Measurements from ENCODE around the gene TMEM54.

TMEM54 gene, protein sequence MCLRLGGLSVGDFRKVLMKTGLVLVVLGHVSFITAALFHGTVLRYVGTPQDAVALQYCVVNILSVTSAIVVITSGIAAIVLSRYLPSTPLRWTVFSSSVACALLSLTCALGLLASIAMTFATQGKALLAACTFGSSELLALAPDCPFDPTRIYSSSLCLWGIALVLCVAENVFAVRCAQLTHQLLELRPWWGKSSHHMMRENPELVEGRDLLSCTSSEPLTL

DNA sequence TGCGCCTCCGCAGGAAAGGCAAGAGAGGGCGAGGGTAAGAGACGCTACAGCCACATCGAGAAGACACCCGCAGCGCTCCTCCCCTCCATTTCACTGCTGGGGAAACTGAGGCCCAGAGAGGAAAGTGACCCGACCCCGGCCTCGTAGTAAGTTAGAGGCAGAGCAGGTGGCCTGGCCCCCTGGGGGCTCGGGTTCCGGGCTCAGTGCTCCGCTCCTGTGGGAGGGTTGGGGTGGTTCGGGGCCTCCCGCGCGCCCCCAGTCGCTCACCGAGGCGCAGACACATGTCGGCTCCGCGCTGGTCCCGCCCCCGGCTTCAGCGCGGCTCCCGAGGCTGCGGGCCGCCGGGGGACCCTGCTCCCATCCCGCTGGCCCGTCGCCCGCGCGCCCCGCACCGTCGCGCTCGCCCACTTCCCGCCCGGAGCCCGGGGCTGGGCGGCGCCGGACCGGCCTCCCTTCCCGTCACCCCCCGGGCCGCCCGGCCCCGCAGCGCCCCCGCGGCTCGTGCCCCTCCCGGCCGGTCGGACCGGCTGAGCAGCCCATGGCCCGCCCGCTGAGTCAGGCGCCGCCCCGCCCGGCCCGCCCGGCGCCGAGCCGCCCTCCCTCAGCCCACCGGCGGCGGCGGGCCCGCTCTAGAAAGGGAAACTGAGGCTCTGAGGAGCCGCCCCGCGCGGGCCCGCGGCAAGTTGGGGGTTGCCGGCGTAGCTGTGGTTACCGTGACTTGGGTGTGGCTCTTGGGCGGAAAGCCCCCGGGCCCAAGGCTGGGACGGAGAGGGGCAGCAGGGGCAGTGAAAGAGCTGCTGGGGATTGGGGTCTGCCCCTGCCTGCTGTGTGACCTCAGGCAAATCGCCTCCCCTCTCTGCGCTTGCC is at the start of gene TMEM54:
Gene TMEM54, minus strand, starts transcription at position 434 of the 867 bp plus-strand sequence. Its CDS starts 151 bp downstream, at position 283.
- peak; percentile 47 for DNase-seq (ENCODE audit: low read depth)

- DNase-seq (ENCODE audit: low read depth) = no peak
Measured at GRCh38 chr1:32949519-32949918, 48.3 kb upstream of the TMEM54 start.

DNA sequence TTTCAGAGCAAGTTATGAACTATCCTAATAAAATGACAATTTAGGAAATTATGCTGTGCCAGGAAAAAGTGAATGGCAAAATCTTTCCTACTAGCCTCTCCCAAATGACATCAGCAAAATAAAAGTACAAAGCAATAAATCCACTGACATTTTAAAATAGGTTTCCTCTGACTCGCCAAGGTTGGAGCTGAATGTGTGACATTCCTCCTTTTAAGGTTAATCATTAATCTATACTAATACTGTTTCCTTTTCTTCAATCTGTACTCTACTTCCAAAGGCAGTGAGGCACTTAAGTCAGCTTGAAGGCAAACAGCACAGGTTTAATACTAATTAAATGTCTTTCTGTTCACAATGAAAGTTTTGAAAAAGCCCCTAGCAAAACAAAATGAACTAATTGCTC is 47.7 kb upstream of the TMEM54 start:
- DNase-seq (ENCODE audit: low read depth) = peak; percentile 12

DNA sequence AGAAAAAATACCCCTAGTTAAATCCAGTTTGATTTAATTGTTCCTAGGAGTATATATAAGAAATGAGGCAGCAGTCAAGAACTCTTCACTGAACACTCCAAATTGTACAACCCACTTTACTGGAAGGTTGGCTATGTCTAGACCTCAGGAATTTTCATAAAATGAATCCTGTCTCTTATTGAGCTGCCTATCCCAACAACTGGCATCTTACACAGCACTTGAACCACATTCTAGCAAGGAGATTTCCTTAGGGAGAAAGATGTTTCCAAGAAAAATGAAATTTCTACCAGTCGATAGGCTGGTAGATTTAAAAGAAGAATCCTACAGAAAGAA is 47.2 kb upstream of the TMEM54 start:
- no peak for DNase-seq (ENCODE audit: low read depth)

DNA sequence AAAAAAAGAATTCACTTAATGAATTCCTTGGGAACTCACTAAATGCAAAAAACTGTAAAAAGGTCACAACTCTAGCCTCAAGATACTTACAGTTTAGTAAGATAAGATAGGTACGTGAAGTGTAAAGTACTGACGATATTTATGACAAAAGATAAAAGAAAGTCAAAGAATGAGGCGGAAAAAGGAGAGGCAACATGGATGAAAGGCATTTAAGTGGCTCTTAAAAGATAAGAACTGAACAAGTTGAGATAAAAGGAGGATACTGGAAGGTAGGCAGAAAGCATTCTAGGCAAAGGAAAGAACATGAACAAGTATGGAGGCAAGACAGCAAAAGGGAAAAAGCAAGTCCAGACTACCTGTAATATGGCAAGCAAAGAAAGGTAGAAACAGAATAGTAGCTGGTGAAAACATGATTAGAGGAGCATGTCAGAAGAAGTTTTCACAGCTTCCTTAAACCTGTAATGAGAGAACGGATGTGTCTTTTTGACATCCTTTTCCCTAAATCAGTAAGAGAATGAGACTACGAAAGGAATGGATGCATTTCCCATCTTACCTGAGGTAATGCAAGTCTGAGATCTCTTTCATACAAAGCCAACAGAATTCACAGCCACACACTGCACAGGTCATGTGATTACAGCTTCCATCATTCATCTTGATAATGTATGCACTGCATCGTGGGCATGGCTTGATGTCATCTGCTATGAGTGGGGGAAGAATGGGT is 46.6 kb upstream of the TMEM54 start:
- DNase-seq (ENCODE audit: low read depth) = no peak

DNA sequence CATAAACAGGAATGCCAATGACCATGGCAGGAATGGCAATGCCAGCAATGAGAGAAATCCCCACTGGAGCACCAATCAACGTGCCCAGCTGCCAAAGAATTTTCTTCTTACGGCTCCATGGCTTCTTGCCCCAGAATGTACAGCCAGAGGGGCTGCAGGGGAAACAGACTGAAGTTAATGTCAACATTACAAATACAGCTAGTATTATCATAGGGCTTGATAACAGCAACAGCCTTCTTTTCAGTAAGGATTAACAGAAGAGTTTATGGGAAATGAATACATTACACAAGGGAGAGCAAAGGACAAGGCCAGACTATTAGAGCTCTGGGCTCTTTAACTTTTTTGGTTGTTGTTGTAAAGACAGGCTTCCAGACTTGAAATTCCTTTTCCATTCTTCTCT is 45.2 kb upstream of the TMEM54 start:
- no peak for DNase-seq (ENCODE audit: low read depth)

DNA sequence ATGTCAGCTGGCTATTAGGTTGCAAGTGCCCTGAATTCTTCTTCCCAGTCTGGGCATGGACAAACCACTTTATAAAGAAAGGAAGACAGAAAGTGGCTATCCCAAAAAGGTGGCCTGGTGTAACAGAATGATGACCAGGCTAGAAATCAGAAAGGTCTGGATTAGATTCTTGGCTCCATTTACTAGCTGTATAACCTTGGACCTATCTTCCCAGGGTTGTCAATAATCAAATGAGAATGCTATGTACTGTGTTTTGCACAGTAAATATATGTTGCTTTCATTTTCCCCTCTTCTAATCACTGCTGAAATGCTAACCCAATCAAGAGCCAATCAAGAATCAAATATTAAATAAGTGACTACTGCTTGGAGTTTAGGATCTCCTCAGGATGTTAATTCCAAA is 43.0 kb upstream of the TMEM54 start:
- no peak for DNase-seq (ENCODE audit: low read depth)

DNA sequence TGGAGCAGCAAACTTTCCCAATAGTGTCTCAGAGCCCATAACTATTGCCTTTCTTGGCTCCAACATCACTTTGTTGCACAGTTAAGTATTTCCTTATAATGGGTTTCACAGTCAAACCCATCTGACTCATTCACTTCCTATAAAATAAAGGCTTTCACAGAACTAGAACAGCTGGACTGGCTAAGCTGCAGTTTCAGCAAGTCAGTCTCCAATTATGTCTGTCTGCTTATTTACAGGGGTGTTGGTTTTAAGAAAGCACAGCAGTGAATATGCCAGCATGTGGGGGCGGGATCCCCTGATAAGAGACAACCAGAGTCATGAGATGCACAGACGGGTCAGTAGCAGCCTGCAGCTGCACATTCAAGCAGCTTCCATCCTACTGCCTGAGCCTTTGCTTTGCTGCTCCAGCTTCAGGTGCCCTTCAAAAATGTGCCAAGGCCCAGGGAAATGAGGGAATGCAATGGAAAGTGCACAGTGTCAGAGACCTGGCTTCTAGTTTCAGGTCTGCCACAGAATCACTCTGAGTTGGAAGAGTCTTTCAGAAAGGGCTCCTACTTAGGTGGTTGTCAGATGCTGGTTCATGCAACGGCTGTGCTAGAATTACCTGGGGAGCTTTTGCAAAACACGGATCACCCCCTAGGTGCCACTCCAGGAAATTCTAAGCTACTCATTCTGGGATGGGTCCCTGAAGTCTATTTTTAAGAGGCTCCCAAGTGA is 38.6 kb upstream of the TMEM54 start:
- DNase-seq (ENCODE audit: low read depth) = peak; percentile 63

- peak; percentile 31 for DNase-seq (ENCODE audit: low read depth)
Measured at GRCh38 chr1:32937061-32937460, 35.9 kb upstream of the TMEM54 start.

GRCh38 chr1:32934535-32934934 is 33.3 kb upstream of the TMEM54 start:
- no peak for DNase-seq (ENCODE audit: low read depth)

GRCh38 chr1:32933742-32934322 is 32.6 kb upstream of the TMEM54 start:
- DNase-seq (ENCODE audit: low read depth) = peak; percentile 65

DNA sequence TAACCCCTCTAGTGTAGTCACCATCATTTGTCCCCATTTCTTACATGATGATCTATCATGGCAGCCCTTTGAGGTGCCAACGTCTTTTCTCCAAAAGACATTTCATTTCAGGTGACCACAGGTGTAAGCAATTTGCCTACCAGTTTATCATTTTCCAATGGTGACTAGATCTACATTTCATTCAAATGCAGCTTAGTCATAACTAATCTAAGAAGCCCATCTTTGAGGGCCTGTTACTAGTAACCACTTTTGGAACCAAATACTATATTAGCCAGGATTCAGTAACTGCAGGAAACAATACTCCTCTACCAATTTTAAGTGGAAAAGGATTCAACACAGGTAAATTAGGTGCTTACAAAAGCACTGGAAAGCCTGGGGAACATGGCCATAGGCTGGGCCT is 30.6 kb upstream of the TMEM54 start:
- DNase-seq (ENCODE audit: low read depth) = no peak

DNA sequence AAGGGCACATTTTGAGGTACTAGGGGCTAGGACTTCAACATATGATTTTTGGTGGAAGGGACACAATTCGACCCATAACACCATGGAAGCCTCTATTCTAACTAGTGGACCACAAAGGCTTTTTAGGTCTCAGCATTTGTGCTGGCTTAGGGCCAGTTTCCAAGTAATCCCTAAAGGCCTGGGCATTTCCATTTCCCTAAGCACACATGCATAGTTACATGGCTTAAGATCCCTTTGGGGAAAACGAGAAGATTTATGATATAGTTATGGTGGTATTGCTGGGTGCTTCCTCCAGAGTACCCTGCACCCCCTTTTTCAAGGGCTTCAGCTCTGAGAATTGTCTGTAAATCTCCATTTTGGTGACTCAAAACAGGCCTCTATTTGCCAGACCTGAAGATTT is 28.2 kb upstream of the TMEM54 start:
- no peak for DNase-seq (ENCODE audit: low read depth)

DNA sequence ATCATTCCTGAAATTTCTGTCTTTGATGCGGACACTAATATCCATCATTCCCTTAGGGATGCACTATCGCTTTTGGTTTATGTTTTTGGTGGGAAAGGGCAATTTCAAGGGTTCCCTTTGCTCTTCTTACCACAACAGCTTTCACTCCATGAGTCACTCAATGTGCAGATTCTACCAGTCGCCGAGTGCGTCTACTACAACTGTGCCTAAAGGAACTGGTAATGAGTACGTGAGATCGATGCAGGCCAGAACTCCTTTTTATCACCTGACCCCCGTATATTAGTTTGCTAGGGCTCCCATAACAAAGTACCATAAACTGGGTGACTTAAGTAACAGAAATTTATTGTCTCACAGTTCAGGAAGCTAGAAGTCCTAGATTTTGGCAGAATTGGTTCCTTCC is 27.5 kb upstream of the TMEM54 start:
- no peak for DNase-seq (ENCODE audit: low read depth)

DNA sequence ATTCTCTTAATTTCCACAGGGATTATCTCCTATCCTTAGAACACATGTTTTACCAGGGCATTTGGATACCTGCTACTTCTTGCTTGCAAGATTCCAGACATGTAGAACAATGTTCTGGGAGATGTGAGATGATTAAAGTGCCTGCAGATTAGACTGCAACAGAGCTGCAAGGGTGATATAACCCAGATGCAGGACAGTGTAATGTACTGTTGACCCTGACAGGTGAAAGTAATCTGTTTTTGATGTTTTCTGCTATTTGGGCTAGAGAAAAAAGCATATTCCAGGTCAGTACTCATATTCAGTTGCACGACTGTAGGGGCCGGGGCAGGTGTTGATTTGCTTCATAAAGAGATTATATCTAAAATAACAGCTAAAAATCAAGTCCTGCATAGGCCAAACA is 27.1 kb upstream of the TMEM54 start:
- DNase-seq (ENCODE audit: low read depth) = no peak

GRCh38 chr1:32927441-32927840 is 26.3 kb upstream of the TMEM54 start:
- DNase-seq (ENCODE audit: low read depth) = no peak

DNA sequence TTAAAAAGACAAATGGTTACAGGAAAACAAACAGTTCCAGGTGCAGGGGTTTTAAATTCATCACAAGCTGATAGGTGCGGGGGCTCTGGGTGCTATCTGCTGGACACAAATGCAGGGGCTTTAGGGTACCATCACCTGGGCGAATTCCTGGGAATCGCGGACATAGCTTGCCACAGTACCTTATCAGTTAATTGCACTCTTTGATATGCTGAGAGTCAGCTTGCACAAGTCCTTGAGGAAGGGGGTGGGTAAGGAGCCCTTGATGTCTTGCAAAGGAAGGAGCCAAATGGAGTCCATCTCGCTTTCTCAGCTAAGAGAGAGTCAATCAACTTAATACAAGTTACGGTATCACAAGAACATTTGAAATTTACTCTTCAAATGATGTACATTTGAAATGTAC is 25.4 kb upstream of the TMEM54 start:
- DNase-seq (ENCODE audit: low read depth) = no peak

- DNase-seq (ENCODE audit: low read depth) = no peak
Measured at GRCh38 chr1:32925403-32926162, 24.4 kb upstream of the TMEM54 start.

DNA sequence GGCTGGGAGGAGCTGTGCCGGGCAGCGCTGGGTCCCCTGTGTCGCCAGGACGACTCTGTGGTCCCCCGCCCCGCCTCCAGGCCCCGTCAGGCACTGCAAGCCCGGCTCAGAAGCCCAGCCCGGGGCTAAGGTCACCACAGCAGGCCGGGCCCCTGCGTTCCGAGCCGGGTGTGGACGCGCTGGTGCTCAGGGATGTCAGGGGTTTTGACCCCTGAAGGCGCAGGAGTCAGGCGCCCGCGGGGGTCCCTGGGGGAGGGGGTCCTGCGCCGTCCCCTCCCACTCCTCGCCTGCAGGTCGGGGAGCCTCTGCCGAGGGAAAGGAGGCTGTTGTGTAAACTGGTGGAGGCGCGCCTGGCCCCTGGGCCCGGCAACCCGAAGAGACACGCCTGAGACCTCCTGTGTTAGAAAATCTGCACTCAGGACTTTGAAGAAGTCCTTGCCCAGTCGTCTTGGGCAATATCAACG is 23.7 kb upstream of the TMEM54 start:
- no peak for DNase-seq (ENCODE audit: low read depth)

GRCh38 chr1:32920833-32921232 is 19.6 kb upstream of the TMEM54 start:
- DNase-seq (ENCODE audit: low read depth) = no peak

Data from ELR (cell line).